ENCODE measurements around the gene SH3RF3.

SH3RF3 gene

GRCh38 chr2:109392140-109392539 lies 263.1 kb downstream of the SH3RF3 start:
- TF ChIP-seq CTCF (IDR thresholded peaks at IDR 0.05; ENCODE audit: control insufficient read depth, insufficient read depth, low read depth, low read length, missing control alignments) = no peak
- no peak for DNase-seq (ENCODE audit: low read depth)

GRCh38 chr2:109392816-109393661 lies 264.0 kb downstream of the SH3RF3 start:
- DNase-seq (ENCODE audit: low read depth) = no peak
- TF ChIP-seq CTCF (IDR thresholded peaks at IDR 0.05; ENCODE audit: control insufficient read depth, insufficient read depth, low read depth, low read length, missing control alignments) = no peak
- H3K4me3 ChIP-seq (ENCODE audit: control insufficient read depth, low read depth, low read length) = no peak overlapping the region

More at GRCh38 chr2:109392140-109392539, 263.1 kb downstream of the SH3RF3 start:
- H3K4me3 ChIP-seq (ENCODE audit: control insufficient read depth, low read depth, low read length) = no peak overlapping the region

- H3K4me3 ChIP-seq (ENCODE audit: control insufficient read depth, low read depth, low read length) = no peak overlapping the region
- TF ChIP-seq CTCF (IDR thresholded peaks at IDR 0.05; ENCODE audit: control insufficient read depth, insufficient read depth, low read depth, low read length, missing control alignments) = no peak
Observed at GRCh38 chr2:109393662-109393972, 264.6 kb downstream of the SH3RF3 start.

GRCh38 chr2:109395494-109396201 lies 266.6 kb downstream of the SH3RF3 start:
- DNase-seq (ENCODE audit: low read depth) = no peak
- no peak overlapping the region for H3K4me3 ChIP-seq (ENCODE audit: control insufficient read depth, low read depth, low read length)
- no peak for TF ChIP-seq CTCF (IDR thresholded peaks at IDR 0.05; ENCODE audit: control insufficient read depth, insufficient read depth, low read depth, low read length, missing control alignments)

More at GRCh38 chr2:109393662-109393972, 264.6 kb downstream of the SH3RF3 start:
- no peak for DNase-seq (ENCODE audit: low read depth)

GRCh38 chr2:109396202-109397180 lies 267.5 kb downstream of the SH3RF3 start:
- no peak for DNase-seq (ENCODE audit: low read depth)
- TF ChIP-seq CTCF (IDR thresholded peaks at IDR 0.05; ENCODE audit: control insufficient read depth, insufficient read depth, low read depth, low read length, missing control alignments) = no peak
- no peak overlapping the region for H3K4me3 ChIP-seq (ENCODE audit: control insufficient read depth, low read depth, low read length)

- H3K4me3 ChIP-seq (ENCODE audit: control insufficient read depth, low read depth, low read length) = no peak overlapping the region
- DNase-seq (ENCODE audit: low read depth) = no peak
- TF ChIP-seq CTCF (IDR thresholded peaks at IDR 0.05; ENCODE audit: control insufficient read depth, insufficient read depth, low read depth, low read length, missing control alignments) = no peak
Observed at GRCh38 chr2:109397893-109398292, 268.9 kb downstream of the SH3RF3 start.
